Urinary bladder (tissue), 4 donors: ENCODE measurements around the gene SLC43A1. TPM values are rescaled to one million over a fixed set of nuclear protein-coding genes. Genes with fewer than 3 reads are reported as not detected.

ENCODE experiments used
- DNase-seq: peaks from one replicate; pipeline ENCODE4 v3.0.0-alpha.2; 2015; ENCODE audit errors: extremely low spot score
- H3K27ac ChIP-seq: one replicate; pipeline ENCODE4 v1.5.1; 2013; ENCODE audit warnings: low read depth, mild to moderate bottlenecking, moderate library complexity
- H3K36me3 ChIP-seq: one replicate; pipeline ENCODE4 v1.6.1; 2013; ENCODE audit warnings: mild to moderate bottlenecking, moderate library complexity; ENCODE audit not compliant: insufficient read depth
- H3K4me1 ChIP-seq: one replicate; pipeline ENCODE4 v1.6.1; 2013; ENCODE audit warnings: mild to moderate bottlenecking, moderate library complexity; ENCODE audit not compliant: insufficient read depth
- H3K4me3 ChIP-seq: one replicate; pipeline ENCODE4 v1.5.1; 2013; ENCODE audit warnings: low read depth, low read length
- WGBS: extraction: QIAGEN DNeasy Blood & Tissue Kit; methylation state at CpG from one replicate; pipeline ENCODE4 v1.1.7; 2013; 5-methylcytosine and 5-hydroxymethylcytosine counted together
- polyA plus RNA-seq: library from polyadenylated mRNA; stranded (reverse); fragments of 200-250 nt; gene quantifications from one replicate; pipeline ENCODE4 v1.2.3, GENCODE V29; 2013
- total RNA-seq: library from RNA; depleted of rRNA; stranded (reverse); fragments of >200 nt; gene quantifications from one replicate; pipeline ENCODE4 v1.2.3, GENCODE V29; 2014
- donor health status: healthy with polysubstance abuse.
- donor health status: healthy.

The SLC43A1 gene
- 16.8 TPM for total RNA-seq
- 33.0 TPM for polyA plus RNA-seq

DNA sequence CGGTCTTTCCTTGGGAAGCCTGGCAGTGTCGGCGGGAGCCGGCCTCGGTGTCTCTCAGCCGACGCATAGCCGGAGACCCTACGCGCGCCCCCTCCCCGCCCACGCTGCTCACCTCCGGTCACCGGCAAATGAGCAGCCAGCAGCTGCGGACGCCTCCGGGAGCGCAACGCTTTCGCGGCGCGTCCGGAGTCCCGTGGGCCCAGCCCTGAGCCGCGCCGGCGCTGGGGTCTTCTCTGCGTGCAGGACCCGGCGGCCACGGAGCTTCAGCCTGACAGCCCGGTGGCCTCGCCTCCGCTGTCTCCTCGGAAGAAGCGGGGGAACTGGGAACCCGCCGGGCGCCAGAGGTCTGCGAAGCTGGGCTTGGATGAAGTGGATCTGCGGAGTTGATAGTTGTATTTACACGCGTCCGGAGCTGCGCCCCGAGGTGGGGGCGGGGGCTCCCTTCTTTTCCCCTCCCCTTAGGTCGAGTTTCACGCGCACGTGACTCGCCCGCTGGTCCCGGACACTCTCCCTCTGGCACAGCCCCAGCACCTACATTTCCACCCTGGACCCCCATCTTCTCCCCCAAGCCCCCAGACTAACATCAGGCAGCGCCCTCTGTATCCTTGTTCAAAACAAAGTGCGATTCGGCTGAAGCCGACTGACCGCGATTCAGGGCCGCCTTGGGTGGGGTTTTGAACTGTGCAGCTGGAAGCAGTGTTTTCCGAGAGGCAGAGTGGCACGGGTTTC lies at the start of gene SLC43A1:
SLC43A1 (minus strand) TSS at position 371 of the 729 bp plus-strand sequence. CDS start 1,591 bp downstream, outside the sequence.
- H3K36me3 ChIP-seq = no peaks in the 10 kb centered on the region
- under 1% methylated on average over 66 of the region's 66 CpGs for WGBS

DNA sequence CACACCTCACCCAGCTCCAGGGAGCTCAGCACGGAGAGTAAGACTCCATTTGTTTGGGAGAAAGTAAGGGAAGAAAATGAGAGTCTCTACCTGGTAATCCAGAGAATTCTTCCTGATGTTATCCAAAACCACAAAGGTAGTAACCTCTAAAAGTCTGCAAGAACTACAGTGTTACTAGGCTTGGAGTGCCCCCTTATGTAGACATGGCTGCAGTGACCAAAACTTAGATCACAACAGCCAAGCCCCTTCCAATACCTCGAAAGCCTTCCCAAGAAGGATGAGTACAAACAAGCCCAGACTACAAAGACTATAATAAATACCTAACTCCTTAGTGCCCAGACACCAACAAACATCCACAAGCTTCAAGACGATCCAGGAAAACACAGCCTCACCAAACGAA lies 47.1 kb upstream of the SLC43A1 start:
- Histone ChIP-seq H3K4me1 (no peaks in the 10 kb centered on the region), H3K27ac (no peak overlapping the region), H3K36me3 (no peaks in the 10 kb centered on the region), H3K4me3 (no peak overlapping the region)
- DNase-seq = no peak
- 55% methylated on average over 4 of the region's 4 CpGs for WGBS

More for the DNA sequence above, at the start of gene SLC43A1:
- no peak for DNase-seq
- H3K4me1 ChIP-seq = no peaks in the 10 kb centered on the region
- H3K4me3 ChIP-seq = peak within 1 kb of the TSS; percentile 80
- H3K27ac ChIP-seq = peak within 1 kb of the TSS; percentile 44

DNA sequence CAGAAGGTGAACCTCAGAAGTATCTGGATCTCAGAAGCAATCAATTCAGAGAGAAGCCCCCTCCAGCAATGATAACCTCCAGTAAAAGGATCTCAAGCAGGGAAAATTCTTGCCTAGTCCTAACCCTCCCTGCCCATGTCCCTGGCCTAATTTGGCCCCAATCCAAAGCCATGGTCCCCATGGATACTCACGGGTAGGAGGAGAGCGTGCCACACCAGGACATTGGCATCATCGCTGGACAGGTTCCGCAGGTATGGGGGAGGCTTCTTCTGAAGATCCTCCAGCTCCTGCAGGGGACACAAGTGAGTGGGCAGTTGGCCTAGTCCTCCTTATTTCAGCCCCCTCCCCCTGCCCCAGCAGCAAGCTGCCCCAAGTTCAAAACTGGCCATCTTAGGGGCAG lies 44.6 kb upstream of the SLC43A1 start:
- Histone ChIP-seq H3K4me1 (no peaks in the 10 kb centered on the region), H3K36me3 (no peaks in the 10 kb centered on the region), H3K27ac (no peak overlapping the region), H3K4me3 (no peak overlapping the region)
- WGBS = 87% methylated on average over 4 of the region's 4 CpGs
- DNase-seq = no peak

- Histone ChIP-seq H3K4me1 (no peaks in the 10 kb centered on the region), H3K27ac (no peak overlapping the region), H3K36me3 (peaks cover 6% of the 10 kb centered on the region), H3K4me3 (no peak overlapping the region)
- DNase-seq = no peak
- 84% methylated on average over 8 of the region's 8 CpGs for WGBS
Observed at GRCh38 chr11:57556041-57556440, 40.5 kb upstream of the SLC43A1 start.

GRCh38 chr11:57555393-57555792 lies 39.9 kb upstream of the SLC43A1 start:
- no peak overlapping the region for H3K4me3 ChIP-seq
- no peak overlapping the region for H3K27ac ChIP-seq
- H3K4me1 ChIP-seq = no peaks in the 10 kb centered on the region
- H3K36me3 ChIP-seq = peaks cover 6% of the 10 kb centered on the region
- WGBS = 90% methylated on average over 2 of the region's 2 CpGs
- no peak for DNase-seq

GRCh38 chr11:57552479-57552878 lies 37.0 kb upstream of the SLC43A1 start:
- peaks cover 6% of the 10 kb centered on the region for H3K36me3 ChIP-seq
- H3K27ac ChIP-seq = no peak overlapping the region
- DNase-seq = no peak
- no peak overlapping the region for H3K4me3 ChIP-seq
- H3K4me1 ChIP-seq = no peaks in the 10 kb centered on the region
- 80% methylated on average over 5 of the region's 5 CpGs for WGBS

DNA sequence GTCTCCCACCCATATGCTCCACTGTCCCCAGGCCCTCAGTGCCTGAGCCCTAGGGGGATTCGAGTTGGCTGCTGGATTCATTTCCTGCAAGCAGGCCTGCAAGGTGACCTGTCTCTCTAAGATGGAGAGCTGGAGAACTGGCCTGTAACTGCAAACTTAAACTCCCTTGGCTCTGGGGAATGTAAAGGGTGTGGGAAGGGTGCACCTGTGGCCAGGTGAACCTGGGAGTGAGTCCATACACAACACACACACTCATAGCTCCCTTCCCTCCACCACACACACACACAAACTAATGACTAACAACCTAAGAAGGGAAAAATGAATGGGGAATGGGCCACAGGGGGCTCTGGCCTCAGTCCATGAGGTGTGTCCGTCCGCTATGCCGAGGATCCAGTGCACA lies 36.4 kb upstream of the SLC43A1 start:
- Histone ChIP-seq H3K36me3 (peaks cover 6% of the 10 kb centered on the region), H3K4me1 (no peaks in the 10 kb centered on the region), H3K4me3 (no peak overlapping the region), H3K27ac (no peak overlapping the region)
- 96% methylated on average over 4 of the region's 4 CpGs for WGBS
- DNase-seq = no peak

DNA sequence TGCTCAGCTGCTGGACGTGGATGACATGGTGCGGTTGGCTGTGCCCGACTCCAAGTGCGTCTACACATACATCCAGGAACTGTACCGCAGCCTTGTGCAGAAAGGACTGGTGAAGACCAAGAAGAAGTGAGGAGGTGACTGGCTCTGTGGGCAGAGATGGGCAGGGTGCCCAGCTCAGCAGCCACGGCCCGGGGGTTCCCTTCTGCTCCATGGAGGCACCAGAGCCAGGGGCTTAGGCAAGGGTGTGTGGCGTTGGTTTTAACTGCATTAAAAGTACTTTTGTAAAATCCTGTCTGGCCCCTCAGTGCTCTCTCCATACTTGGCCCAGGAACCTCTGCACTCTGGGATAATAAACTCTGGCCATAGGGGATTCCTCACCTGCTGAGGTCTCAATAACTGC lies 34.5 kb upstream of the SLC43A1 start:
- Histone ChIP-seq H3K36me3 (peaks cover 6% of the 10 kb centered on the region), H3K27ac (no peak overlapping the region), H3K4me1 (no peaks in the 10 kb centered on the region), H3K4me3 (no peak overlapping the region)
- no peak for DNase-seq
- 87% methylated on average over 8 of the region's 8 CpGs for WGBS

- Histone ChIP-seq H3K27ac (no peak overlapping the region), H3K4me1 (no peaks in the 10 kb centered on the region), H3K36me3 (peaks cover 6% of the 10 kb centered on the region), H3K4me3 (no peak overlapping the region)
- no peak for DNase-seq
- 52% methylated on average over 6 of the region's 6 CpGs for WGBS
Observed at GRCh38 chr11:57547854-57548377, 32.4 kb upstream of the SLC43A1 start.

GRCh38 chr11:57546869-57547475 lies 31.5 kb upstream of the SLC43A1 start:
- peaks cover 2% of the 10 kb centered on the region for H3K36me3 ChIP-seq
- WGBS = 61% methylated on average over 5 of the region's 5 CpGs
- H3K27ac ChIP-seq = no peak overlapping the region
- no peaks in the 10 kb centered on the region for H3K4me1 ChIP-seq
- no peak overlapping the region for H3K4me3 ChIP-seq
- DNase-seq = no peak

DNA sequence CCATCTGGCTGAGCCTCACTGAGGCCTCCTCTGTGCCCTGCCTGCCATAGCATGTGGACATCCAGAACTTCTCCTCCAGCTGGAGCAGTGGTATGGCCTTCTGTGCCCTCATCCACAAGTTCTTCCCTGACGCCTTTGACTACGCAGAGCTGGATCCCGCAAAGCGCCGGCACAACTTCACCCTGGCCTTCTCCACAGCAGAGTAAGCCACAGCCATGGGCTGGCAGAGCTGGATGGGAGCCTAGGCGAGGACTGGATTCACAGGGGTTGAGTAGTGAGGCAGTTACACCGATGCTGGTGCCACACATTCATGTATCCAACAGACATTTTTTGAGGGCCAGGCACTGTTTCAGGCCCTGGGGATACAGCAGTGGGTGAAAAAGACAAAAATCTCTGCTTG lies 30.9 kb upstream of the SLC43A1 start:
- Histone ChIP-seq H3K27ac (no peak overlapping the region), H3K4me1 (no peaks in the 10 kb centered on the region), H3K4me3 (no peak overlapping the region), H3K36me3 (no peaks in the 10 kb centered on the region)
- DNase-seq = no peak
- WGBS = 96% methylated on average over 7 of the region's 7 CpGs

DNA sequence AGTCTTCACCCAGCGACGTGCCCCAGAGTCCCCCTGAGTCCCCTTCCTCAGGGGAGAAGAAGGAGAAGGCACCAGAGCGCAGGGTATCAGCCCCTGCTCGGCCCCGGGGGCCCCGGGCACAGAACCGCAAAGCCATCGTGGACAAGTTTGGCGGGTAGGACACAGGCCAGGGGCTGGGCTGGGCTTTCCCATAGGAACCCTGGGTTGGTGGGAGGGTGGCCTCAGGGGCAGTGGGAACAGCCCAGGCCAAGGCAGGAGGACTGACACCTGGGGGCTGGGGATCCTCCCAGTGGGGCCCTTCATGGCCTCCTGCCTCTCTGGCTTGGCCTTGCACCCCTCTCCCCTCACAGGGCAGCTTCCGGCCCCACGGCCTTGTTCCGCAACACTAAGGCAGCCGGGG lies 30.4 kb upstream of the SLC43A1 start:
- no peaks in the 10 kb centered on the region for H3K36me3 ChIP-seq
- no peak overlapping the region for H3K4me3 ChIP-seq
- WGBS = 89% methylated on average over 13 of the region's 13 CpGs
- H3K4me1 ChIP-seq = no peaks in the 10 kb centered on the region
- H3K27ac ChIP-seq = no peak overlapping the region
- DNase-seq = no peak

DNA sequence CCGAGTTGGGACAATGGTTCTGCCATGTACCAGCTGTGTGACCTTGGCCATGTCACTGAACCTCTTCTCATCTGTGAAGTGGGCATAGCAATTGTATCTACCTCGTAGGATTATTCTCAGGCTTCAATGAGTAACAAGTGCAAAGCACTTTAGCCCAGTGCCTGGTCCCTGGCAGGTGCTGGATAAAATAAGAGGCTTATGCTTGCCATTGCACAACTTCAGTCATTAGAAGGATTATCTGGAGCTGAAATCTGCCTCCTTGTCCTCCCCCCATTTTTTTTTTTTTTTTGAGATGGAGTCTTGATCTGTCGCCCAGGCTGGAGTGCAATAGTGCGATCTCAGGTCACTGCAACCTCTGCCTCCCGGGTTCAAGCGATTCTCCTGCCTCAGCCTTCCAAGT lies 29.1 kb upstream of the SLC43A1 start:
- WGBS = 88% methylated on average over 6 of the region's 6 CpGs
- H3K27ac ChIP-seq = no peak overlapping the region
- H3K36me3 ChIP-seq = no peaks in the 10 kb centered on the region
- H3K4me1 ChIP-seq = no peaks in the 10 kb centered on the region
- no peak overlapping the region for H3K4me3 ChIP-seq
- DNase-seq = no peak

DNA sequence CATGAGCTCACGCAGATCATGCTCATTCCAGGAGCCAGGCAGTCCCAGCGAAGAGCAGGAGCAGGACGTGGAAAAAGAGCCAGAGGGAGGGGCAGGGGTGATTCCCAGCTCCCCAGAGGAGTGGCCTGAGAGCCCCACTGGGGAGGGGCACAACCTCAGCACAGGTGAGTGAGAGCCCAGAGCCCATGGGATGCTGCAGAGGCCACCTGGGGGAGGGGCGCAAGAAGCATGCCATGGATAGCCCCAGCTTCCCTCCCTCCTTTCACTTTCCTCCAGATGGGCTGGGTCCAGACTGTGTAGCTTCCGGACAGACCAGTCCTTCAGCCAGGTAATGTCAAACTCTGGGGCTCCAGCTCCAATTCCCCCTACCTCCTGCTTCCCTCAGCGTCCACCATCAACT lies 28.1 kb upstream of the SLC43A1 start:
- Histone ChIP-seq H3K4me1 (no peaks in the 10 kb centered on the region), H3K4me3 (no peak overlapping the region), H3K36me3 (no peaks in the 10 kb centered on the region), H3K27ac (no peak overlapping the region)
- 43% methylated on average over 6 of the region's 6 CpGs for WGBS
- no peak for DNase-seq
